ENCODE data around the gene ETHE1. TPM values are rescaled to one million over a fixed set of nuclear protein-coding genes. Genes with fewer than 3 reads are reported as not detected.
"Not testable (repeated sequence)": the region's sequence is repeated elsewhere in the genome, so short reads cannot be mapped to it uniquely, and the experiment has no call there.

ETHE1 gene
- polyA plus RNA-seq, 3 donors, result 21.8 to 33.8 (median 28.7) TPM

GRCh38 chr19:43534305-43534815 lies 7.4 kb upstream of the ETHE1 start:
- DNase-seq (ENCODE audit: extremely low read depth in 1 of 11, low read depth in 9 of 11, low spot score in 4 of 11), result no peak

- peak; percentile 94 to 100 (median 99) for DNase-seq (ENCODE audit: extremely low read depth in 1 of 11, low read depth in 9 of 11, low spot score in 4 of 11)
These were observed 6.7 kb upstream of the ETHE1 start for GRCh38 chr19:43533546-43534304.

GRCh38 chr19:43532962-43533545 lies 6.1 kb upstream of the ETHE1 start, which contains the start of gene ZNF575:
Gene ZNF575 (plus strand): TSS chr19:43533188. CDS start chr19:43534423, 1,235 bp downstream.
- peak; percentile 88 to 97 (median 96) for DNase-seq (ENCODE audit: extremely low read depth in 1 of 11, low read depth in 9 of 11, low spot score in 4 of 11)

GRCh38 chr19:43532571-43532961 lies 5.6 kb upstream of the ETHE1 start:
- DNase-seq (ENCODE audit: extremely low read depth in 1 of 11, low read depth in 9 of 11, low spot score in 4 of 11), result no peak

GRCh38 chr19:43527860-43528622 lies 1.0 kb upstream of the ETHE1 start:
- peak in 1 of 11 donors; percentile 56 for DNase-seq (ENCODE audit: extremely low read depth in 1 of 11, low read depth in 9 of 11, low spot score in 4 of 11)

GRCh38 chr19:43525836-43526771 lies 897 bp downstream of the ETHE1 start:
- no peak for DNase-seq (ENCODE audit: extremely low read depth in 1 of 11, low read depth in 9 of 11, low spot score in 4 of 11)

- DNase-seq (ENCODE audit: extremely low read depth in 1 of 11, low read depth in 9 of 11, low spot score in 4 of 11), result no peak
These were observed 1.8 kb downstream of the ETHE1 start for GRCh38 chr19:43524922-43525835.

- not testable (repeated sequence) for DNase-seq (ENCODE audit: extremely low read depth in 1 of 11, low read depth in 9 of 11, low spot score in 4 of 11)
These were observed 3.3 kb downstream of the ETHE1 start for GRCh38 chr19:43523696-43524095.

GRCh38 chr19:43522929-43523328 lies 4.1 kb downstream of the ETHE1 start:
- DNase-seq (ENCODE audit: extremely low read depth in 1 of 11, low read depth in 9 of 11, low spot score in 4 of 11), result no peak

GRCh38 chr19:43519436-43520088 lies 7.4 kb downstream of the ETHE1 start:
- peak in 6 of 11 donors; percentile 78 to 87 (median 82) for DNase-seq (ENCODE audit: extremely low read depth in 1 of 11, low read depth in 9 of 11, low spot score in 4 of 11)

- no peak for DNase-seq (ENCODE audit: extremely low read depth in 1 of 11, low read depth in 9 of 11, low spot score in 4 of 11)
These were observed 8.9 kb downstream of the ETHE1 start for GRCh38 chr19:43518051-43518450.

GRCh38 chr19:43512399-43512798 lies 14.6 kb downstream of the ETHE1 start:
- not testable (repeated sequence) for DNase-seq (ENCODE audit: extremely low read depth in 1 of 11, low read depth in 9 of 11, low spot score in 4 of 11)

GRCh38 chr19:43511324-43511723 lies 15.7 kb downstream of the ETHE1 start:
- no peak for DNase-seq (ENCODE audit: extremely low read depth in 1 of 11, low read depth in 9 of 11, low spot score in 4 of 11)

- no peak for DNase-seq (ENCODE audit: extremely low read depth in 1 of 11, low read depth in 9 of 11, low spot score in 4 of 11)
These were observed 16.3 kb downstream of the ETHE1 start for GRCh38 chr19:43510713-43511112.

GRCh38 chr19:43507880-43508279 lies 19.1 kb downstream of the ETHE1 start:
- DNase-seq (ENCODE audit: extremely low read depth in 1 of 11, low read depth in 9 of 11, low spot score in 4 of 11), result no peak

GRCh38 chr19:43506629-43507028 lies 20.4 kb downstream of the ETHE1 start:
- no peak for DNase-seq (ENCODE audit: extremely low read depth in 1 of 11, low read depth in 9 of 11, low spot score in 4 of 11)

- no peak for DNase-seq (ENCODE audit: extremely low read depth in 1 of 11, low read depth in 9 of 11, low spot score in 4 of 11)
These were observed 21.1 kb downstream of the ETHE1 start for GRCh38 chr19:43505941-43506340.
